ENCODE results near the gene PMF1.

The PMF1 gene

GRCh38 chr1:156248323-156248683, 35.5 kb downstream of the PMF1 start:
- no peak for DNase-seq (ENCODE audit: low spot score)
- in situ Hi-C loops (cut with MboI; ENCODE audit: low sequenced_read_pairs, unreplicated experiment): no loop called here
- TF ChIP-seq, protein P1, sequence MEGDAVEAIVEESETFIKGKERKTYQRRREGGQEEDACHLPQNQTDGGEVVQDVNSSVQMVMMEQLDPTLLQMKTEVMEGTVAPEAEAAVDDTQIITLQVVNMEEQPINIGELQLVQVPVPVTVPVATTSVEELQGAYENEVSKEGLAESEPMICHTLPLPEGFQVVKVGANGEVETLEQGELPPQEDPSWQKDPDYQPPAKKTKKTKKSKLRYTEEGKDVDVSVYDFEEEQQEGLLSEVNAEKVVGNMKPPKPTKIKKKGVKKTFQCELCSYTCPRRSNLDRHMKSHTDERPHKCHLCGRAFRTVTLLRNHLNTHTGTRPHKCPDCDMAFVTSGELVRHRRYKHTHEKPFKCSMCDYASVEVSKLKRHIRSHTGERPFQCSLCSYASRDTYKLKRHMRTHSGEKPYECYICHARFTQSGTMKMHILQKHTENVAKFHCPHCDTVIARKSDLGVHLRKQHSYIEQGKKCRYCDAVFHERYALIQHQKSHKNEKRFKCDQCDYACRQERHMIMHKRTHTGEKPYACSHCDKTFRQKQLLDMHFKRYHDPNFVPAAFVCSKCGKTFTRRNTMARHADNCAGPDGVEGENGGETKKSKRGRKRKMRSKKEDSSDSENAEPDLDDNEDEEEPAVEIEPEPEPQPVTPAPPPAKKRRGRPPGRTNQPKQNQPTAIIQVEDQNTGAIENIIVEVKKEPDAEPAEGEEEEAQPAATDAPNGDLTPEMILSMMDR (IDR thresholded peaks at IDR 0.05; ENCODE audit: borderline replicate concordance, control extremely low read depth, extremely low read depth, insufficient read depth, missing control alignments): no peak

- DNase-seq (ENCODE audit: low spot score): no peak
- in situ Hi-C loops (cut with MboI; ENCODE audit: low sequenced_read_pairs, unreplicated experiment): no loop called here
- TF ChIP-seq, protein P1 (IDR thresholded peaks at IDR 0.05; ENCODE audit: borderline replicate concordance, control extremely low read depth, extremely low read depth, insufficient read depth, missing control alignments): no peak
These were observed 36.8 kb downstream of the PMF1 start for GRCh38 chr1:156249593-156249992.

DNA sequence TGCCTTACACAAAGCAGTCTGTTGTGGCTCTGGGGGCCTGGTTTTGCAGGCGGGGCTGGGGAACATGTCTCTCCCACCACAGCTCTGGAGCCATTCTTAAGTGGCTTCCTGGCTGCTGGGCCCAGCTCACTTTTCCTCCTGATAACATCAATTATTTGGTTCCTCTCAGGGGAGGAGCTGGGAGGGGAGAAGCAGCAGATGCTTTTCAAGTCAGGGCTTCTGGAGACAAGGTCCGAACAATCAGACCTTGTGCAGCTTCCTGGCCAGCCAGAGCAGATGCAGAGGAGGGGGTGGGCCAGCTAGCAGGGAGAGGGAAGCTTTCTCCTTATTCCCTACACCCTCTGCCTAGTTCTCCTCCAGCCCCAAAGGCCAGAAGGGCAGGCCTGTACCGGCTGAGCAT, 38.7 kb downstream of the PMF1 start:
- DNase-seq (ENCODE audit: low spot score): no peak
- TF ChIP-seq, protein P1 (IDR thresholded peaks at IDR 0.05; ENCODE audit: borderline replicate concordance, control extremely low read depth, extremely low read depth, insufficient read depth, missing control alignments): no peak
- in situ Hi-C loops (cut with MboI; ENCODE audit: low sequenced_read_pairs, unreplicated experiment): no loop called here

- TF ChIP-seq, protein P1 (IDR thresholded peaks at IDR 0.05; ENCODE audit: borderline replicate concordance, control extremely low read depth, extremely low read depth, insufficient read depth, missing control alignments): no peak
- DNase-seq (ENCODE audit: low spot score): no peak
- in situ Hi-C loops (cut with MboI; ENCODE audit: low sequenced_read_pairs, unreplicated experiment): no loop called here
These were observed 40.8 kb downstream of the PMF1 start for GRCh38 chr1:156253634-156254033.

GRCh38 chr1:156257711-156258110, 44.9 kb downstream of the PMF1 start:
- DNase-seq (ENCODE audit: low spot score): no peak
- in situ Hi-C loops (cut with MboI; ENCODE audit: low sequenced_read_pairs, unreplicated experiment): no loop called here
- TF ChIP-seq, protein P1 (IDR thresholded peaks at IDR 0.05; ENCODE audit: borderline replicate concordance, control extremely low read depth, extremely low read depth, insufficient read depth, missing control alignments): no peak

- in situ Hi-C loops (cut with MboI; ENCODE audit: low sequenced_read_pairs, unreplicated experiment): no loop called here
These were observed 46.1 kb downstream of the PMF1 start for GRCh38 chr1:156258859-156259258.

More at GRCh38 chr1:156258859-156259258, 46.1 kb downstream of the PMF1 start:
- no peak for DNase-seq (ENCODE audit: low spot score)
- TF ChIP-seq, protein P1 (IDR thresholded peaks at IDR 0.05; ENCODE audit: borderline replicate concordance, control extremely low read depth, extremely low read depth, insufficient read depth, missing control alignments): no peak

All from GM13976 (cell line).